ENCODE results near the gene CCDC120. TPM values are rescaled to one million over a fixed set of nuclear protein-coding genes. Genes with fewer than 3 reads are reported as not detected.
A peak's percentile ranks its signal among the peaks of the same experiment; 100 is the strongest.

Gene CCDC120
- 1 to 10 TPM; 5.3 to 9.0 TPM for total RNA-seq

GRCh38 chrX:49058794-49059193, at the start of gene CCDC120:
CCDC120 (plus strand) TSS chrX:49058999; CDS start chrX:49062042, 3,043 bp downstream.
- no peak within 1 kb of the TSS for H3K27ac Mint-ChIP-seq
- H3K27me3 Mint-ChIP-seq = no peaks in the 10 kb centered on the region
- H3K9me3 Mint-ChIP-seq = no peaks in the 10 kb centered on the region
- no peak for ATAC-seq
- H3K4me3 Mint-ChIP-seq = no peak within 1 kb of the TSS
- H3K36me3 Mint-ChIP-seq = no peaks in the 10 kb centered on the region
- DNase-seq (ENCODE audit: low spot score) = no peak
- H3K4me1 Mint-ChIP-seq (ENCODE audit: low read depth in 2 of 2) = peaks cover 10 to 14% of the 10 kb centered on the region in 2 donors

DNA sequence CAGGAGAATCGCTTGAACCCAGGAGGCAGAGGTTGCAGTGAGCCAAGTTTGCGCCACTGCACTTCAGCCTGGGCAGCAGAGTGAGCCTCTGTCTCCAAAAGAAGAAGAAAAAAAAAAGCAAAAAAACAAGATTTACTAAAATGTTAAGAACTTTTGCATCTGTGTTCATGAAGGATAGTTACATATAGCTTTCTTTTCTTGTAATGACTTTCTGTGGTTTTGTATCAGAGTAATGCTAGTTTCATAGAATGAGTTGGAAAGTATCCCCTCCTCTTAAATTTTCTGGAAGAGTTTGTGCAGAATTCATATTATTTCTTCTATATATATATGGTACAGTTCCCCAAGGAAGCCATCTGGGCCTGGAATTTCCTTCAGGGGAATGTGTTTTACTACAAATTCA, 39.7 kb upstream of the CCDC120 start:
- H3K36me3 Mint-ChIP-seq = no peaks in the 10 kb centered on the region
- DNase-seq (ENCODE audit: low spot score) (no peak), ATAC-seq (no peak)
- peaks cover 0 to 5% of the 10 kb centered on the region in 2 donors for H3K27me3 Mint-ChIP-seq
- H3K27ac Mint-ChIP-seq = no peak overlapping the region
- H3K4me1 Mint-ChIP-seq (ENCODE audit: low read depth in 2 of 2) = no peaks in the 10 kb centered on the region
- no peak overlapping the region for H3K4me3 Mint-ChIP-seq
- H3K9me3 Mint-ChIP-seq = no peaks in the 10 kb centered on the region

- H3K36me3 Mint-ChIP-seq = no peaks in the 10 kb centered on the region
Measured at GRCh38 chrX:49019599-49020249, 39.1 kb upstream of the CCDC120 start.

GRCh38 chrX:49029876-49030275, 28.9 kb upstream of the CCDC120 start:
- Mint-ChIP-seq H3K36me3 (peaks cover 11% of the 10 kb centered on the region), H3K27me3 (no peaks in the 10 kb centered on the region), H3K4me1 (ENCODE audit: low read depth in 2 of 2) (peaks cover 4 to 8% of the 10 kb centered on the region in 2 donors), H3K9me3 (no peaks in the 10 kb centered on the region), H3K4me3 (no peak overlapping the region), H3K27ac (no peak overlapping the region)
- ATAC-seq (no peak), DNase-seq (ENCODE audit: low spot score) (no peak)

More at GRCh38 chrX:49019599-49020249, 39.1 kb upstream of the CCDC120 start:
- Mint-ChIP-seq H3K4me1 (ENCODE audit: low read depth in 2 of 2) (no peaks in the 10 kb centered on the region), H3K9me3 (no peaks in the 10 kb centered on the region), H3K27ac (no peak overlapping the region), H3K4me3 (no peak overlapping the region), H3K27me3 (peaks cover 0 to 5% of the 10 kb centered on the region in 2 donors)
- DNase-seq (ENCODE audit: low spot score) = no peak
- no peak for ATAC-seq

- no peak for DNase-seq (ENCODE audit: low spot score)
- Mint-ChIP-seq H3K4me1 (ENCODE audit: low read depth in 2 of 2) (peaks cover 4 to 8% of the 10 kb centered on the region in 2 donors), H3K9me3 (no peaks in the 10 kb centered on the region), H3K27me3 (no peaks in the 10 kb centered on the region), H3K4me3 (no peak overlapping the region), H3K27ac (no peak overlapping the region), H3K36me3 (peaks cover 11% of the 10 kb centered on the region)
- ATAC-seq = no peak
Measured at GRCh38 chrX:49030283-49030682, 28.5 kb upstream of the CCDC120 start.

DNA sequence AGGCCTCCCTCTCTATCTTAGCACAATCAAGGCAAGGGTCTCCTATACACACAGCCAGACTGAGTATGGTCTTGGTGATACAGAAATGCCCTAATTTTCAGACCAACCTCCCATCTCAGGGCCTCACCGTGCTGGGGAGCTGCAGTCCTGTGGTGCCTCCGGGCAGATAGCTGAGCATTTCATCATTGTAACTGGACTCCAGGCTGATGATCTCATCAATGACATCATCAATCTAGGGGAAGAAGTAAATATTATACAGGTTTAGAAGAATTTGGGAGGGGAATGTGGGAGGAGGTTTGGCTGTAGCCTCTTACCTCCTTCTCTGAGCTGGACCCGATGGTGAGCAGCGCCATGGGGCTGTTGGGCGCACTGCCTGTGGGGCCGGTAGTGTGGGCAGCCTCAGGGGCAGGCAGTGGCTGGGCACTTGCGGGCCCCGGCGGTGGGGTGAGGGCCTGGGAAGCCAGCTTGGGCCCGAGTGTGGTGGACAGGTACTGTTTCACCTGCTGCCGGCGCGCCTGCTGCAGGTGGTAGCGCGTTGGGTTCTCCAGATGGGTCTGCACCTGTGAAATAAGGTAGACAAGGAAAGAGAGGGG, 20.8 kb upstream of the CCDC120 start:
- Mint-ChIP-seq H3K9me3 (no peaks in the 10 kb centered on the region), H3K27ac (peak overlapping the region; percentile 25 to 85), H3K36me3 (no peaks in the 10 kb centered on the region), H3K4me3 (peak overlapping the region; percentile 20), H3K4me1 (ENCODE audit: low read depth in 2 of 2) (peaks cover 28 to 35% of the 10 kb centered on the region in 2 donors), H3K27me3 (no peaks in the 10 kb centered on the region)
- ATAC-seq = no peak
- no peak for DNase-seq (ENCODE audit: low spot score)

DNA sequence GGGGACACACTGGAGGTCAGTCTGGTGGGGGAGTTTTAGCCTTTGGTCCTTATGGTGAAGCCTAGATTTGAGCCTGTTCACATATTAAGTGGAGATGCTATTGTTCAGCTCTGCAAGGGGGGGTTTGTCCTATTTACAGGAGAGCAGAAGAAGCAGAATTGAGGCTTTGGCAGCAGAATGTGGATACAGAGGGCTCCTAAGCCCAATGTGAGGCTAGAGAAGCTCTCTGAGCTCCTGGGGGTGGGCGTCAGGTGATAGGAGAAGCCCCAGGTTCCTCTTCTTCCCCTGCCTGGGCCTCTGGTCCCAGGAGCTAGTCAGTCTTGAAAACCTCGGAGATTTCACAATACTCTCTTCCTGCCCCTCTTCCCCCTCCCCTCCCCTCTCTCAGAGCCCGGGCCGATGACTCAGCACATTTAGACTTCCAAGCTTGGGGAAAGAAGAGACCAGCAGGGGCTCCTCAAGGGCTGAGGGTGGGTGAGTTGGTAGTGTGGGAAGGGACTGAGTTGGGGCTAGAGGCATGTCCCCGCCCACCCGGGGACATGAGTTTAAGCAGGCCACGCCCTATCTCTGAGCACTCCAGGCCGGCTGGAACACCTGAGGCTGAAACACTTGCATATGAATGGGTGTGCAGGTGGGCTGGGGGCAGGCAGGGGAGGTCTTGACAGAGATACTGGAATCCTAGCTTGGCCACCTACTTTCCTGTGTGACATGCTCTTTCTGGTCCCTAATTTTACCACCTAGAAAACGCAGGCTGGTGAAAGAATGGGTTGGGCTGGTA, 19.0 kb upstream of the CCDC120 start:
- no peaks in the 10 kb centered on the region for H3K36me3 Mint-ChIP-seq
- peak in 1 of 2 donors; percentile 5 for ATAC-seq
- peak; percentile 67 for DNase-seq (ENCODE audit: low spot score)

DNA sequence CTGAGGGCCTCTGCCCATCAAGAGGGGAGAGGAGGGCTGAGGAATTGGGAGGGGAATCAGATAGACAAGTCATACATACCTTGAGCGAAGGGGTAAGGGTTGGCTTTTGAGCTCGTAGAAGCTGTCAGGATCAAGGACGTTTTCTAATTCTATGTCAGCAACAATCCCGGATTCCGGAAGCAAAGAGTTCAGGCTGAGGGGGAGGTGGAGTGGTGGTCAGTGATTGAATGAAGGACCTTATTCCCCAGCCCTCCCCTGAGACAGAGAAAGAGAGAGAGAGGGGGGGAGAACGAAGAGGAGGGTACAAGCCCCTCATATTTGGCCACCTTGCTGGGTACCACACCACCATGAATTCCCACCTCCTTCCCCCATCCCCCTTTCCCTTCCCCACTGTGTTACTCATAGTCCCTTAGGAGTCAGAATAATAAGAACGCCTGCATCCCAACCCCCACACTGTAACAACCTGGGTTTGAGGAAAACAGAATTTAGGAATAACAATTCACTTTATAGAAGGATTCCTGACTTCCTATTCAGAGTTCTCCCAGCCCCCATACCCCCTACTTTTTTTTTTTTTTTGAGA, 18.3 kb upstream of the CCDC120 start:
- Mint-ChIP-seq H3K4me1 (ENCODE audit: low read depth in 2 of 2) (peaks cover 28 to 39% of the 10 kb centered on the region in 2 donors), H3K27me3 (no peaks in the 10 kb centered on the region), H3K4me3 (peak overlapping the region; percentile 94), H3K27ac (peak overlapping the region; percentile 85 to 95), H3K36me3 (no peaks in the 10 kb centered on the region), H3K9me3 (no peaks in the 10 kb centered on the region)
- DNase-seq (ENCODE audit: low spot score) = no peak
- no peak for ATAC-seq

More for the DNA sequence above, 19.0 kb upstream of the CCDC120 start:
- Mint-ChIP-seq H3K27me3 (no peaks in the 10 kb centered on the region), H3K4me1 (ENCODE audit: low read depth in 2 of 2) (peaks cover 28 to 39% of the 10 kb centered on the region in 2 donors), H3K9me3 (no peaks in the 10 kb centered on the region), H3K4me3 (peak overlapping the region; percentile 94), H3K27ac (peak overlapping the region; percentile 85 to 95)

GRCh38 chrX:49041744-49042580, 16.8 kb upstream of the CCDC120 start:
- Mint-ChIP-seq H3K36me3 (no peaks in the 10 kb centered on the region), H3K27me3 (no peaks in the 10 kb centered on the region), H3K4me1 (ENCODE audit: low read depth in 2 of 2) (peaks cover 28 to 39% of the 10 kb centered on the region in 2 donors), H3K9me3 (no peaks in the 10 kb centered on the region), H3K27ac (peak overlapping the region; percentile 85 to 95), H3K4me3 (peak overlapping the region; percentile 94)
- DNase-seq (ENCODE audit: low spot score) (no peak), ATAC-seq (no peak)

GRCh38 chrX:49042581-49043219, 16.1 kb upstream of the CCDC120 start:
- DNase-seq (ENCODE audit: low spot score) = no peak
- Mint-ChIP-seq H3K27ac (peak overlapping the region; percentile 85 to 95), H3K27me3 (no peaks in the 10 kb centered on the region), H3K36me3 (no peaks in the 10 kb centered on the region), H3K9me3 (no peaks in the 10 kb centered on the region), H3K4me3 (peak overlapping the region; percentile 94), H3K4me1 (ENCODE audit: low read depth in 2 of 2) (peaks cover 28 to 39% of the 10 kb centered on the region in 2 donors)
- no peak for ATAC-seq

DNA sequence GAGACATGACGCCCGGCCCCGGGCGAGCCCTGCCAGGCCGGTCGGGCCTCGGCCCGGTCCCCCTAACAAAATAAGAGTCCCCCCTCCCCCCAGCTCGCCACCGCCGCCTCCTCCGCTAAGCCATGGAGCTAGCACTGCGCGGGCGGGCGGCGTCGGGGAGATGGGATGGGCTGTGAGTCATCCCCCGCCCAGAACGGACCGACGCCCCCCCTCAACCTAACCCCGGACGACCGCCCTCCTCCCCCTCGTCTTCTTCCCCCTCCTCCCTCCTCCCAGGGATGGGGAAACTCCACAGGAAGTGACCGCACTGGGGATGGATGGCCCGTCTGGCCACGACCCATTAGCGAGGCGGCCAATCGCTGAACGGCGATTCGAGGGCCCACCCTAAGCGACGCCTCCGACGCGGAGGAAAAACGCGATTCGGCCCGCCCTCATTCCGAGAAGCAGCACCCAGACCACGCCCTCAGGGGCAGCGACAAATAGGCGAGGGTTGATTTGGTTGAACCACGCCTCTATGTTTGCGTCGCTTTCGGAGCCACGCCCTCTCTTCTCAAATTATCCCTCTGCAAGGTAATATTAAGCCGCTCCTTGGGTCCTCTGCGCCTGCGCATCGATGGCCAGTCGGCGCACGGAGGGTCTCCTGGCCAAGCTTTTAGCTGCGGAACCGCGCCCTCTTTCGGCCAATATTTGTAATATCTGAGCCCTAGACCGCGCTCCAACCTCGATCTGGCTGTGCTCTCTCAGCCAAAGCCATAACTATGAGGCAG, 15.4 kb upstream of the CCDC120 start, which contains the start of gene TFE3:
TSS of gene TFE3 (minus strand) at position 138 of the 767 bp plus-strand sequence. CDS start at position 7, 131 bp downstream.
- Mint-ChIP-seq H3K27ac (peak within 1 kb of the TSS; percentile 85 to 95), H3K9me3 (no peaks in the 10 kb centered on the region), H3K27me3 (no peaks in the 10 kb centered on the region), H3K4me3 (peak within 1 kb of the TSS; percentile 94), H3K4me1 (ENCODE audit: low read depth in 2 of 2) (peaks cover 28 to 39% of the 10 kb centered on the region in 2 donors), H3K36me3 (no peaks in the 10 kb centered on the region)
- ATAC-seq (peak; percentile 95), DNase-seq (ENCODE audit: low spot score) (peak; percentile 95)

GRCh38 chrX:49043987-49044281, 14.9 kb upstream of the CCDC120 start:
- H3K4me3 Mint-ChIP-seq = peak overlapping the region; percentile 94

More at GRCh38 chrX:49043987-49044281, 14.9 kb upstream of the CCDC120 start:
- Mint-ChIP-seq H3K36me3 (no peaks in the 10 kb centered on the region), H3K9me3 (no peaks in the 10 kb centered on the region), H3K27me3 (no peaks in the 10 kb centered on the region), H3K27ac (peak overlapping the region; percentile 85 to 95), H3K4me1 (ENCODE audit: low read depth in 2 of 2) (peaks cover 23 to 34% of the 10 kb centered on the region in 2 donors)
- DNase-seq (ENCODE audit: low spot score) (no peak), ATAC-seq (no peak)

All from natural killer cell treated with Interleukin-12 subunit alpha and Interleukin-12 subunit beta and Interleukin-15 and Interleukin-18, amount 100 ng/mL, for 72 hours (primary cell).